ENCODE measurements around the gene FIGLA.

FIGLA gene

GRCh38 chr2:70730730-70731129 is 59.7 kb downstream of the FIGLA start:
- in situ Hi-C loops (cut with HindIII; ENCODE audit: low pct_ligation_motif_present, low pct_unique_long_range_greater_than_20kb, low sequenced_read_pairs): no loop called here
- no peak for DNase-seq

GRCh38 chr2:70729647-70730046 is 60.8 kb downstream of the FIGLA start:
- in situ Hi-C loops (cut with HindIII; ENCODE audit: low pct_ligation_motif_present, low pct_unique_long_range_greater_than_20kb, low sequenced_read_pairs): no loop called here
- DNase-seq: no peak

- no peak for DNase-seq
- in situ Hi-C loops (cut with HindIII; ENCODE audit: low pct_ligation_motif_present, low pct_unique_long_range_greater_than_20kb, low sequenced_read_pairs): no loop called here
Measured at GRCh38 chr2:70728128-70728527, 62.3 kb downstream of the FIGLA start.

All from ACHN (cell line).